HG03565 (cell line): ENCODE data around the gene OMG.
"Not testable (repeated sequence)": the region's sequence is repeated elsewhere in the genome, so short reads cannot be mapped to it uniquely, and the experiment has no call there.

Source experiments
- ATAC-seq: cut with Tn5 transposase; IDR thresholded peaks from one replicate; pipeline ENCODE4 v1.9.1; 2021; ENCODE audit warnings: mild to moderate bottlenecking, moderate library complexity; ENCODE audit not compliant: unreplicated experiment

Gene OMG

GRCh38 chr17:31297090-31297489 lies at the start of gene OMG:
TSS of gene OMG (minus strand) at chr17:31297239. CDS start at chr17:31296331, 908 bp downstream.
- no peak for ATAC-seq

- not testable (repeated sequence) for ATAC-seq
These were observed 48.2 kb upstream of the OMG start for GRCh38 chr17:31345191-31345747.

GRCh38 chr17:31339906-31340661 lies 43.0 kb upstream of the OMG start:
- ATAC-seq, result no peak

GRCh38 chr17:31329221-31329620 lies 32.2 kb upstream of the OMG start:
- no peak for ATAC-seq

GRCh38 chr17:31328160-31328535 lies 31.1 kb upstream of the OMG start:
- no peak for ATAC-seq

- no peak for ATAC-seq
These were observed 30.6 kb upstream of the OMG start for GRCh38 chr17:31327534-31328159.

GRCh38 chr17:31323551-31323950 lies 26.5 kb upstream of the OMG start:
- ATAC-seq, result no peak

- no peak for ATAC-seq
These were observed 24.9 kb upstream of the OMG start for GRCh38 chr17:31321966-31322365.

- ATAC-seq, result no peak
These were observed 24.4 kb upstream of the OMG start, which contains the start of gene EVI2A for GRCh38 chr17:31321481-31321880. TSS of gene EVI2A (minus strand) at chr17:31321622. CDS start at chr17:31319013, 2,609 bp downstream.

GRCh38 chr17:31320791-31321190 lies 23.8 kb upstream of the OMG start:
- no peak for ATAC-seq

- no peak for ATAC-seq
These were observed 23.2 kb upstream of the OMG start for GRCh38 chr17:31320241-31320640.

- ATAC-seq, result no peak
These were observed 22.0 kb upstream of the OMG start for GRCh38 chr17:31318851-31319661.

- ATAC-seq, result no peak
These were observed 21.3 kb upstream of the OMG start for GRCh38 chr17:31318298-31318801.

- no peak for ATAC-seq
These were observed 17.7 kb upstream of the OMG start for GRCh38 chr17:31314782-31315100.

- ATAC-seq, result no peak
These were observed 17.1 kb upstream of the OMG start, which contains the start of gene EVI2B for GRCh38 chr17:31313982-31314781. TSS of gene EVI2B (minus strand) at chr17:31314054. CDS start at chr17:31305609, 8,445 bp downstream.

- not testable (repeated sequence) for ATAC-seq
These were observed 15.2 kb upstream of the OMG start for GRCh38 chr17:31312223-31312622.

- no peak for ATAC-seq
These were observed 14.5 kb upstream of the OMG start for GRCh38 chr17:31311526-31311925.

GRCh38 chr17:31310886-31311285 lies 13.8 kb upstream of the OMG start:
- ATAC-seq, result no peak

GRCh38 chr17:31310260-31310659 lies 13.2 kb upstream of the OMG start:
- ATAC-seq, result no peak

GRCh38 chr17:31309556-31309955 lies 12.5 kb upstream of the OMG start:
- no peak for ATAC-seq
